ENCODE measurements around the gene ZSWIM1.

The ZSWIM1 gene

DNA sequence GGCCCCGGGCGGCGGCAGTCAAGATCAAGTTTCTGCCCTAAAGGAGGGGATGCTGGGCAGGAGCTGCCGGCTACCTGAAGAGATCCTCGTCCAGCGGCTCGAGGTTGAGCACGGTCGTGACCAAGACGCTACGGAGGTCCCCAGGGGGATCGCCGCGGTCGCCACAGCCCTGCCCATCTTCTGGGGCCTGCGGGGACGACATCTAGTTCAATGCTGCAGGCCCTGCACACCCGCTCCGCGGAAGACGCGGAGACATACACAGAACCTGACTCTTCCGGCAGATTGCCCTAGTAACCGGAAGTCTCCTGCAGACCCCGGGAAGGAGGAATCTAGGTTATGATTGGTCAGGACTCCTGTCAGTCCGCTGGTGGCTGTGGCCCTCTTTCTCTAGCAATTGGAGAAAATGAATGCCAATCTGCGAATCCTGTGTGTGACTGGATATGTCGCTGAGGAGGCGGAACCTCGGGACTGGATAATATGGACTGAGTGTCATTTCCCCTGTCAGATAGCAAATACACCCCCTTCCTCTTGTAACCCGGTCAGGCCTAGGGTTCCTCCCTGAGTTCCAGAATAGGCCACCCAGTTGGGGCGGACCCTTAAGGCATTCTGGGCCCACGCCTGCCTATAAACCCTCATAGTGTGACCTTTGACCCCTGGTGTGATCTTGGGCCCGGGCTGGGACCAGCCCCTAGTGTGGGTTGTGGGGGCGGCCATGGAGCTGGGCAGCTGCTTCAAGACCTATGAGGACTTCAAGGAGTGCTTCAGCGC is 23.7 kb upstream of the ZSWIM1 start, which contains the start of the genes ACOT8 and ZSWIM3:
Gene ACOT8, minus strand, starts transcription at position 279 of the 768 bp plus-strand sequence. Its CDS starts 77 bp downstream, at position 202.
Gene ZSWIM3, plus strand, starts transcription at position 501 of the 768 bp plus-strand sequence. Its CDS starts 212 bp downstream, at position 713.
- Histone ChIP-seq H3K36me3 (ENCODE audit: control insufficient read depth, insufficient read depth, low read length) (peaks cover 15% of the 10 kb centered on the region), H3K27ac (ENCODE audit: low read depth, low read length, severe bottlenecking) (peak within 1 kb of the TSS; percentile 64), H3K4me3 (ENCODE audit: extremely low read depth, insufficient read depth, low read length, poor library complexity, severe bottlenecking) (peak within 1 kb of the TSS; percentile 91), H3K4me1 (ENCODE audit: control insufficient read depth, insufficient read depth, low read length, poor library complexity, severe bottlenecking) (peaks cover 9% of the 10 kb centered on the region), H3K9me3 (ENCODE audit: control insufficient read depth, low read length) (no peaks in the 10 kb centered on the region)
- 0% methylated on average over 22 to 30 of the region's 36 CpGs for WGBS, 2 experiments (ENCODE audit: insufficient coverage in 2 of 2)

DNA sequence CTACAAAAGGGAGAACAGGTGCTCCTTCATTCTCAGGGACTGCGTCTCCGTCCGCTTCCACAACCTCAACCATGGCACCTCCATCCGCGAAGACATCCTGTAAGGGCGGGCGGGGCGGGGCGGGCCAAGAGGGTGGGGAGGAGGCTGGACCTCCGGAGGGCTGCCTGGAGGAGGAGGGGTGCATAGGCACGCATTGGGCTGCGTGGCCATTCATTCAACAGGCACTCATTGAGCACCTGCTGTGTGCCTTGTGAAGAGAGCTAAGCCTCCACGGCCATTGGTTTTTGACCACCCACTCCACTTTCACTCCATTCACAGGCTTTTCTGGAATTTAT is 23.2 kb upstream of the ZSWIM1 start:
- peak overlapping the region; percentile 91 for H3K4me3 ChIP-seq (ENCODE audit: extremely low read depth, insufficient read depth, low read length, poor library complexity, severe bottlenecking)
- H3K9me3 ChIP-seq (ENCODE audit: control insufficient read depth, low read length): no peaks in the 10 kb centered on the region
- WGBS, 2 experiments (ENCODE audit: insufficient coverage in 2 of 2): 6 to 11% methylated on average over 3 of the region's 13 CpGs
- peaks cover 14% of the 10 kb centered on the region for H3K36me3 ChIP-seq (ENCODE audit: control insufficient read depth, insufficient read depth, low read length)
- peak overlapping the region; percentile 64 for H3K27ac ChIP-seq (ENCODE audit: low read depth, low read length, severe bottlenecking)
- H3K4me1 ChIP-seq (ENCODE audit: control insufficient read depth, insufficient read depth, low read length, poor library complexity, severe bottlenecking): peaks cover 9% of the 10 kb centered on the region

DNA sequence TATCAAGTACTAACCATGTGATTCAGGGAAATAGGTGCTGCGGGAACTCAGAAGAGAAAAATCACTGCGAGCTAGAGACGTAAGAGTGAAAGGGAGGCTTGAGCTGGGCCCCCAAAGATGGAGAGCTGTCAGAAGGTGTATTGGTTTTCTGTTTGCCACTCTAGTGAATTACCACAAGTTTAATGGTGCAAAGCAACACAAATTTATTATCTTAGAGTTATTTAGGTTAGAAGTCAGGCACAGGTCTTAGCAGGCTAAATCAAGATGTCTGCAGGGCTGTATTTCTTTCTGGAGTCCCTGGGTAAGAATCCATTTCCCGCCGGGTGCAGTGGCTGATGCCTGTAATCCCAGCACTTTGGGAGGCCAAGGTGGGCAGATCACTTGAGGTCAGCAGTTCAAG is 21.1 kb upstream of the ZSWIM1 start:
- Histone ChIP-seq H3K36me3 (ENCODE audit: control insufficient read depth, insufficient read depth, low read length) (peaks cover 2% of the 10 kb centered on the region), H3K4me3 (ENCODE audit: extremely low read depth, insufficient read depth, low read length, poor library complexity, severe bottlenecking) (no peak overlapping the region), H3K27ac (ENCODE audit: low read depth, low read length, severe bottlenecking) (no peak overlapping the region), H3K4me1 (ENCODE audit: control insufficient read depth, insufficient read depth, low read length, poor library complexity, severe bottlenecking) (peaks cover 9% of the 10 kb centered on the region), H3K9me3 (ENCODE audit: control insufficient read depth, low read length) (no peaks in the 10 kb centered on the region)
- 100% methylated on average over 5 of the region's 5 CpGs for WGBS, 2 experiments (ENCODE audit: insufficient coverage in 2 of 2)

DNA sequence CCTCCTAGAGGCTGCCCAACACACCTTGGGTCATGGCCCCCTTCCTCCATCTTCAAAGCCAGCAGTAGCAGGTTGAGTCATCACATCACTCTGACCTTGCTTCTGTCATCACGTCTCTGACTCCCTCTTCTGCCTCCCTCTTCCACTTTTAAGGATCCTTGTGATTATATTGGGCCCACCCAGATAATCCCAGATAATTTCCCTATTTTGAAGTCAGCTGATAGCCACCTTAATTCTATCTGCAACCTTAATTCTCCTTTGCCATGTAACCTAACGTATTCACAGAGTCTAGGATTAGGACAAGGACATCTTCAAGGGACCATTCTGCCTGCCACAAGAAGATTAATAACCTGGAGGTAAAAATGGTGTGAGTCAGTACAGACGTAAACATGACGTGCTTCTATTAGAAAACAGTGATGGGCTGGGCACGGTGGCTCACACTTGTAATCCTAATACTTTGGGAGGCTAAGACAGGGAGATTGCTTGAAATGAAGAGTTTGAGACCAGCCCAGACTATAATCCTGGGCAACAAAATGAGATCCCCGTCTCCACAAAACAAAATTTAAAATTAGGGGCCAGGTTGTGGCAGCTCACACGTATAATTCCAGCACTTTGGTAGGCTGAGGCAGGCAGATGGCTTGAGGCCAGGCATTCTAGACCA is 20.3 kb upstream of the ZSWIM1 start:
- peaks cover 9% of the 10 kb centered on the region for H3K4me1 ChIP-seq (ENCODE audit: control insufficient read depth, insufficient read depth, low read length, poor library complexity, severe bottlenecking)
- no peak overlapping the region for H3K27ac ChIP-seq (ENCODE audit: low read depth, low read length, severe bottlenecking)
- H3K9me3 ChIP-seq (ENCODE audit: control insufficient read depth, low read length): no peaks in the 10 kb centered on the region
- H3K36me3 ChIP-seq (ENCODE audit: control insufficient read depth, insufficient read depth, low read length): no peaks in the 10 kb centered on the region
- WGBS, 2 experiments (ENCODE audit: insufficient coverage in 2 of 2): 89 to 98% methylated on average over 5 to 6 of the region's 7 CpGs
- H3K4me3 ChIP-seq (ENCODE audit: extremely low read depth, insufficient read depth, low read length, poor library complexity, severe bottlenecking): no peak overlapping the region

DNA sequence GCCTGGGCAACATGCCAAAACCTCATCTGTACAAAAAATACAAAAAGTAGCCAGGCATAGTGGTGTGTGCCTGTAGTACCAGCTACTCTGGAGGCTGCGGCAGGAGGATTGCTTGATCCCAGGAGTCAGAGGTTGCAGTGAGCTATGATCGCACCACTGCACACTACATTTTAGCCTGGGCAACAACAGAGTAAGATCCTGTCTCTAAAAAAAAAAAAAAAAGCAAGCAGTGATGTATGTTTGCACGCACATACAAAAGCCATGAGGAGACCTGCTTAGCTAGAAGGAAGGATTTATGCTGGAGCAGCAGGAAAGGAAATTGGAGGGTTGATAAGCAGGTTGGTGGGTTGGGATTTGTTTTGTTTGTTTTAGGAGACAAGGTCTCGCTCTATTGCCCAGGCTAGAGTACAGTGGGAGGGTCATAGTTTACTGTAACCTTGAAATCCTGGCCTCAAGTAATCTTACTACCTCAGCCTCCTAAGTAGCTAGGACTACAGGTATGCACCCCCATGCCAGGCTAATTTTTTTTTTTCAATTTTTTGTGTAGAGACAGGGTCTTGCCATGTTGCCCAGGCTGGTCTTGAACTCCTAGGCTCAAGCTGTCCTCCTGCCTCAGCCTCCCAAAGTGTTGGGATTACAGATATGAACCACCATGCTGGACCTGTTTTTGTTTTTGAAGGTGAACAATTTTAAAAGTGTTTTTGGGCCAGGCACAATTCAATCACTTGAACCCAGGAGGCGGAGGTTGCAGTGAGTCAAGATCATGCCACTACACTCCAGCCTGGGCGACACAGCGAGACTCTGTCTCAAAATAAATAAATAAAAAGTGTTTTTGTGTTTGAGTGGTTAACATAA is 19.6 kb upstream of the ZSWIM1 start:
- WGBS, 2 experiments (ENCODE audit: insufficient coverage in 2 of 2): 88 to 100% methylated on average over 2 of the region's 7 CpGs
- H3K4me3 ChIP-seq (ENCODE audit: extremely low read depth, insufficient read depth, low read length, poor library complexity, severe bottlenecking): no peak overlapping the region
- no peaks in the 10 kb centered on the region for H3K36me3 ChIP-seq (ENCODE audit: control insufficient read depth, insufficient read depth, low read length)
- H3K9me3 ChIP-seq (ENCODE audit: control insufficient read depth, low read length): no peaks in the 10 kb centered on the region
- peaks cover 3% of the 10 kb centered on the region for H3K4me1 ChIP-seq (ENCODE audit: control insufficient read depth, insufficient read depth, low read length, poor library complexity, severe bottlenecking)
- no peak overlapping the region for H3K27ac ChIP-seq (ENCODE audit: low read depth, low read length, severe bottlenecking)

DNA sequence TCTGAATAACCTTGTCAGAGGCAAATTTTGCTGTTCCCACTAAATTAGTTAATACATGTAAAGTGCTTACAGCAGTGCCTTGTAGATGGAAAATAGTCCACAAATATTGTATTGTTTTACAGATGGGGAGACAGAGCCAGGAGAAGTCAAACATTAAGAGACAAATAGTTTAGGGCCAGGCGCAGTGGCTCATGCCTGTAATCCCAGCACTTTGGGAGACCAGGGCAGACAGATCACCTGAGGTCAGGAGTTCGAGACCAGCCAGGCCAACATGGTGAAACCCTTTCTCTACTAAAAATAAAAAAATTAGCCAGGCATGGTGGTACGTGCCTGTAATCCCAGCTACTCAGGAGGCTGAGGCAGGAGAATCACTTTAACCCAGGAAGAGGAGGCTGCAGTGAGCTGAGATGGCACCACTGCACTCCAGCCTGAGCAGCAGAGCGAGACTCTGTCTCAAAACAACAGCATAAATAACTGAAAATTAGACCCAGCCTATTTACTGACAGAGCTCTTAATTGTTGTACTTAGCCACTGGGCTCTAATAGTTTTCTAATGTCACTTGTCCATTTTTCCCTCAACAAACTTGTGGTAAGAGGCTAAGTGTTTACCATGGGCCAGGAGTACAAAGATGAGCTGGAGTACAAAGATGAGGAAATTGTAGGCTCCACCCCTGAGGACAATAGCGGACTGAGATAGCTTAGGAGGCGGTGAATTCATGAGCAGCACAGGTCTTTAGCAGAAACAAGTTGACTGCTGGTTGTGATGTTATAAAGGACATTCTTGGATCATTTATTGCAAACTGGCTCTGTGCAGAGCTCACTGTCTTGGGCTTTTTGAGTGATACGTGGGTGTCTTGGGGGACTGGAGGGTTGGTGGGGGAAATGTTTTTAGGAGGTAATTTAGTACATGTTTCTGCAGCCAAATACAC is 17.2 kb upstream of the ZSWIM1 start:
- Histone ChIP-seq H3K4me1 (ENCODE audit: control insufficient read depth, insufficient read depth, low read length, poor library complexity, severe bottlenecking) (no peaks in the 10 kb centered on the region), H3K27ac (ENCODE audit: low read depth, low read length, severe bottlenecking) (no peak overlapping the region), H3K4me3 (ENCODE audit: extremely low read depth, insufficient read depth, low read length, poor library complexity, severe bottlenecking) (no peak overlapping the region), H3K9me3 (ENCODE audit: control insufficient read depth, low read length) (no peaks in the 10 kb centered on the region), H3K36me3 (ENCODE audit: control insufficient read depth, insufficient read depth, low read length) (no peaks in the 10 kb centered on the region)
- 93% methylated on average over 4 to 6 of the region's 7 CpGs for WGBS, 2 experiments (ENCODE audit: insufficient coverage in 2 of 2)

DNA sequence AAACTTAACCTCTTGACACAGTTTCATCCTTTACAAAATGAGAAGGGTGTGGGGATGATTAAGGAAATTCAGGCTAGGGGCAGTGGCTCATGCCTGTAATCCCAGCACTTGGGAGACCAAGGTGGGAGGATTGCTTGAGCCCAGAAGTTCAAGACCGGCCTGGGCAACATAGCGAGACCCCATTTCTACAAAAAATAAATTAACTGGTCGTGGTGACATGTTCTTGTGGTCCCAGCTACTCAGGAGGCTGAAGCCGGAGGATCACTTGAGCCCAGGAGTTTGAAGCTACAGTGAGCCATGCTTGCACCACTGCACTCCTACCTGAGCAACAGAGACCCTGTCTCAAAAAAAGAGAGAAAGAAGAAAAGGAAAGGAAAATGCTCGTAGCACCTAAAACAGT is 14.6 kb upstream of the ZSWIM1 start:
- H3K36me3 ChIP-seq (ENCODE audit: control insufficient read depth, insufficient read depth, low read length): no peaks in the 10 kb centered on the region
- H3K4me3 ChIP-seq (ENCODE audit: extremely low read depth, insufficient read depth, low read length, poor library complexity, severe bottlenecking): no peak overlapping the region
- 90 to 100% methylated on average over 1 to 5 of the region's 5 CpGs for WGBS, 2 experiments (ENCODE audit: insufficient coverage in 2 of 2)
- no peaks in the 10 kb centered on the region for H3K9me3 ChIP-seq (ENCODE audit: control insufficient read depth, low read length)
- no peaks in the 10 kb centered on the region for H3K4me1 ChIP-seq (ENCODE audit: control insufficient read depth, insufficient read depth, low read length, poor library complexity, severe bottlenecking)
- H3K27ac ChIP-seq (ENCODE audit: low read depth, low read length, severe bottlenecking): no peak overlapping the region

DNA sequence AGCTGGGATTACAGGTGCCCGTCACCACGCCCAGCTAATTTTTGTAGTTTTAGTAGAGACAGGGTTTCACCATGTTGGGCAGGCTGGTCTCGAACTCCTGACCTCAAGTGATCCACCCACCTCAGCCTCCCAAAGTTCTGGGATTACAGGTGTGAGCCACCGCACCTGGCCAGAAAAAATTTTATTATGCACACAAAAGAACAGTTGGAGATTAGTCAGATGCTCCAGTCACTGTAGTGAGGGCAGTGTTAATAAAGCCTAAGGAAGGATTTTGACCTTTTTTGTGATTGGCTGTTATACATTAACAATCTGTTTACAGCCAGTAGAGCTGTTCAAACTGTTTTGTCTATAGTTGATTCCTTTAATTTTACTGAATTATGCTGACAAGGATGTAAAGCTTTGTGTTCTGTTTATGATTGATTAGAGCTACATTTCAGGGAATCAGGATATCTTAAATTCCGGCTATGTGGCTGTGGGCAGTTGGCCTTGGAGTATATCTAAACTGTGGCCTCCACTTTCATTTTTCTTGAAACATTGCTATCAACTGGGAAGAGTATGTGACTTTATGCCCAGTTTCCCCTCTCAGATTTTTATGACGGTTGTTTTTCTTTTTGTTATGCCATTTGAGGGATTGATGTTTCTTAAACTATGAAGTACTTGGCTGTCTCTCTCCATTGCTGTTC is 13.8 kb upstream of the ZSWIM1 start:
- WGBS, 2 experiments (ENCODE audit: insufficient coverage in 2 of 2): 87 to 100% methylated on average over 2 of the region's 6 CpGs
- H3K27ac ChIP-seq (ENCODE audit: low read depth, low read length, severe bottlenecking): no peak overlapping the region
- no peaks in the 10 kb centered on the region for H3K9me3 ChIP-seq (ENCODE audit: control insufficient read depth, low read length)
- no peak overlapping the region for H3K4me3 ChIP-seq (ENCODE audit: extremely low read depth, insufficient read depth, low read length, poor library complexity, severe bottlenecking)
- no peaks in the 10 kb centered on the region for H3K4me1 ChIP-seq (ENCODE audit: control insufficient read depth, insufficient read depth, low read length, poor library complexity, severe bottlenecking)
- H3K36me3 ChIP-seq (ENCODE audit: control insufficient read depth, insufficient read depth, low read length): no peaks in the 10 kb centered on the region

DNA sequence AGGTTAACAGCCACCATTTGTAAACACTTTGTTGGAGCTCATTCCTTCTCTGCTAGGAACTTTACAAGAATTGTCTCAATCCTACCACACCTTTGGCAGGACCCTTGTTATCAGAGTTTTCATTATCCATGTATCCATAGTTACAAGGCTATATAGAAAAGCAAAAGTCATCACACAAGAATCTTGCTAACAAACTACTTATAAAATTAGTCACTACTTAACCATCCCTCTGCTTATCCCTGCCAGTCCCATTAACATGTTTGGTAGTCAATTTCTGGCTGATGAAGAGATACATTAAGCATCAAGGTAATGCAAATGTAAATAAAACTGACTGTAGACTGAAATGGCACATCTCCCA is 13.2 kb upstream of the ZSWIM1 start:
- Histone ChIP-seq H3K9me3 (ENCODE audit: control insufficient read depth, low read length) (no peaks in the 10 kb centered on the region), H3K27ac (ENCODE audit: low read depth, low read length, severe bottlenecking) (no peak overlapping the region), H3K36me3 (ENCODE audit: control insufficient read depth, insufficient read depth, low read length) (no peaks in the 10 kb centered on the region), H3K4me3 (ENCODE audit: extremely low read depth, insufficient read depth, low read length, poor library complexity, severe bottlenecking) (no peak overlapping the region), H3K4me1 (ENCODE audit: control insufficient read depth, insufficient read depth, low read length, poor library complexity, severe bottlenecking) (no peaks in the 10 kb centered on the region)

Data from mesodermal cell (in vitro differentiated cells).